Liver (tissue), 3 donors: ENCODE results near the gene SLC22A5.

Experiments used
- EGR1 ChIP-seq, 2 donors: IDR thresholded peaks; 2 replicates each; pipeline ENCODE4 v1.6.1; 2016 to 2018; ENCODE audit warnings: antibody characterized with exemption in 2 of 2, low read depth in 2 of 2
- FOXA1 ChIP-seq: IDR thresholded peaks from 2 replicates; pipeline ENCODE4 v1.6.1; 2016; ENCODE audit warnings: antibody characterized with exemption
- RAD21 ChIP-seq, 2 donors: IDR thresholded peaks; 2 replicates each; pipeline ENCODE4 v1.6.1; 2016; ENCODE audit warnings: antibody characterized with exemption in 2 of 2, mild to moderate bottlenecking in 2 of 2
- TAF1 ChIP-seq: conservative IDR thresholded peaks from 2 replicates; pipeline ENCODE4 v1.6.1; 2016; ENCODE audit warnings: antibody characterized with exemption, mild to moderate bottlenecking
- YY1 ChIP-seq: IDR thresholded peaks from 2 replicates; pipeline ENCODE4 v1.6.1; 2016; ENCODE audit warnings: antibody characterized with exemption, mild to moderate bottlenecking
- TF ChIP-seq, protein P1 (sequence below): fragments of 150-350 bp; IDR thresholded peaks from 2 replicates; pipeline ENCODE4 v1.5.1; 2017; ENCODE audit warnings: improper control_type of control experiment, low read depth, low read length; ENCODE audit not compliant: missing input control
- TF ChIP-seq, protein P2 (sequence below): IDR thresholded peaks from 2 replicates; pipeline ENCODE4 v1.6.1; 2016; ENCODE audit warnings: antibody characterized with exemption
- donor health status: healthy.
- donor health status: healthy.

GRCh38 chr5:132421462-132421861 is 52.0 kb downstream of the SLC22A5 start:
- TF ChIP-seq, protein P1, sequence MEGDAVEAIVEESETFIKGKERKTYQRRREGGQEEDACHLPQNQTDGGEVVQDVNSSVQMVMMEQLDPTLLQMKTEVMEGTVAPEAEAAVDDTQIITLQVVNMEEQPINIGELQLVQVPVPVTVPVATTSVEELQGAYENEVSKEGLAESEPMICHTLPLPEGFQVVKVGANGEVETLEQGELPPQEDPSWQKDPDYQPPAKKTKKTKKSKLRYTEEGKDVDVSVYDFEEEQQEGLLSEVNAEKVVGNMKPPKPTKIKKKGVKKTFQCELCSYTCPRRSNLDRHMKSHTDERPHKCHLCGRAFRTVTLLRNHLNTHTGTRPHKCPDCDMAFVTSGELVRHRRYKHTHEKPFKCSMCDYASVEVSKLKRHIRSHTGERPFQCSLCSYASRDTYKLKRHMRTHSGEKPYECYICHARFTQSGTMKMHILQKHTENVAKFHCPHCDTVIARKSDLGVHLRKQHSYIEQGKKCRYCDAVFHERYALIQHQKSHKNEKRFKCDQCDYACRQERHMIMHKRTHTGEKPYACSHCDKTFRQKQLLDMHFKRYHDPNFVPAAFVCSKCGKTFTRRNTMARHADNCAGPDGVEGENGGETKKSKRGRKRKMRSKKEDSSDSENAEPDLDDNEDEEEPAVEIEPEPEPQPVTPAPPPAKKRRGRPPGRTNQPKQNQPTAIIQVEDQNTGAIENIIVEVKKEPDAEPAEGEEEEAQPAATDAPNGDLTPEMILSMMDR: no peak
- TF ChIP-seq YY1: no peak
- TF ChIP-seq EGR1 (IDR thresholded peaks at IDR 0.05; ENCODE audit: low read depth in 2 of 2): no peak
- no peak for TF ChIP-seq TAF1
- no peak for TF ChIP-seq FOXA1
- TF ChIP-seq, protein P2, sequence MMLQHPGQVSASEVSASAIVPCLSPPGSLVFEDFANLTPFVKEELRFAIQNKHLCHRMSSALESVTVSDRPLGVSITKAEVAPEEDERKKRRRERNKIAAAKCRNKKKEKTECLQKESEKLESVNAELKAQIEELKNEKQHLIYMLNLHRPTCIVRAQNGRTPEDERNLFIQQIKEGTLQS: no peak
- no peak for TF ChIP-seq RAD21 (IDR thresholded peaks at IDR 0.05)
